BLaER1 (cell line): ENCODE results near the gene RNF220.
A peak's percentile ranks its signal among the peaks of the same experiment; 100 is the strongest.

Experiments
- H3K27ac ChIP-seq: shearing (Covaris generic); formaldehyde crosslinking; 2 replicates; pipeline ENCODE4 v1.8.1; 2022
- H3K27me3 ChIP-seq: shearing (Covaris generic); formaldehyde crosslinking; 2 replicates; pipeline ENCODE4 v1.8.1; 2022
- H3K36me3 ChIP-seq: shearing (Covaris generic); formaldehyde crosslinking; 2 replicates; pipeline ENCODE4 v1.8.1; 2022
- H3K4me1 ChIP-seq: shearing (Covaris generic); formaldehyde crosslinking; 2 replicates; pipeline ENCODE4 v1.8.1; 2022
- H3K4me2 ChIP-seq: shearing (Covaris generic); formaldehyde crosslinking; 2 replicates; pipeline ENCODE4 v1.8.1; 2022
- H3K4me3 ChIP-seq: shearing (Covaris generic); formaldehyde crosslinking; 2 replicates; pipeline ENCODE4 v1.8.1; 2022
- H3K9ac ChIP-seq: shearing (Covaris generic); formaldehyde crosslinking; 2 replicates; pipeline ENCODE4 v1.8.1; 2022
- H3K9me3 ChIP-seq: shearing (Covaris generic); formaldehyde crosslinking; 2 replicates; pipeline ENCODE4 v1.8.1; 2022
- H4K20me1 ChIP-seq: shearing (Covaris generic); formaldehyde crosslinking; 2 replicates; pipeline ENCODE4 v1.8.1; 2022
- Cebpa-rat ChIP-seq: shearing (Covaris generic); IDR thresholded peaks from 2 replicates; pipeline ENCODE4 v1.8.1; 2022

Gene RNF220

GRCh38 chr1:44581205-44581604 lies 176.2 kb downstream of the RNF220 start:
- H3K4me3 ChIP-seq, result no peak overlapping the region

GRCh38 chr1:44584167-44584566 lies 179.1 kb downstream of the RNF220 start:
- Histone ChIP-seq H3K36me3 (no peaks in the 10 kb centered on the region), H4K20me1 (no peaks in the 10 kb centered on the region), H3K9me3 (no peaks in the 10 kb centered on the region), H3K9ac (no peak overlapping the region), H3K27me3 (no peaks in the 10 kb centered on the region), H3K4me3 (no peak overlapping the region), H3K4me2 (no peak overlapping the region), H3K27ac (no peak overlapping the region), H3K4me1 (no peaks in the 10 kb centered on the region)
- TF ChIP-seq Cebpa-rat, result no peak

More at GRCh38 chr1:44581205-44581604, 176.2 kb downstream of the RNF220 start:
- H3K4me1 ChIP-seq, result no peaks in the 10 kb centered on the region
- H4K20me1 ChIP-seq, result no peaks in the 10 kb centered on the region
- no peaks in the 10 kb centered on the region for H3K9me3 ChIP-seq
- H3K9ac ChIP-seq, result no peak overlapping the region
- no peak overlapping the region for H3K27ac ChIP-seq
- H3K4me2 ChIP-seq, result no peak overlapping the region
- no peaks in the 10 kb centered on the region for H3K27me3 ChIP-seq
- TF ChIP-seq Cebpa-rat, result no peak
- H3K36me3 ChIP-seq, result no peaks in the 10 kb centered on the region

GRCh38 chr1:44585315-44585920 lies 180.4 kb downstream of the RNF220 start:
- H4K20me1 ChIP-seq, result no peaks in the 10 kb centered on the region
- H3K36me3 ChIP-seq, result no peaks in the 10 kb centered on the region
- no peak overlapping the region for H3K4me3 ChIP-seq
- no peaks in the 10 kb centered on the region for H3K9me3 ChIP-seq
- no peak overlapping the region for H3K27ac ChIP-seq
- H3K4me1 ChIP-seq, result no peaks in the 10 kb centered on the region
- TF ChIP-seq Cebpa-rat, result no peak
- H3K27me3 ChIP-seq, result no peaks in the 10 kb centered on the region
- H3K4me2 ChIP-seq, result no peak overlapping the region
- H3K9ac ChIP-seq, result no peak overlapping the region

GRCh38 chr1:44587796-44588460 lies 182.9 kb downstream of the RNF220 start:
- Histone ChIP-seq H3K4me3 (no peak overlapping the region), H4K20me1 (no peaks in the 10 kb centered on the region), H3K27ac (no peak overlapping the region), H3K9me3 (no peaks in the 10 kb centered on the region), H3K36me3 (no peaks in the 10 kb centered on the region), H3K27me3 (no peaks in the 10 kb centered on the region), H3K4me2 (no peak overlapping the region), H3K4me1 (no peaks in the 10 kb centered on the region), H3K9ac (no peak overlapping the region)
- TF ChIP-seq Cebpa-rat, result no peak

- Histone ChIP-seq H3K27me3 (no peaks in the 10 kb centered on the region), H3K9ac (no peak overlapping the region), H3K4me3 (no peak overlapping the region), H3K27ac (no peak overlapping the region), H3K9me3 (no peaks in the 10 kb centered on the region), H3K4me1 (no peaks in the 10 kb centered on the region), H4K20me1 (no peaks in the 10 kb centered on the region), H3K36me3 (no peaks in the 10 kb centered on the region), H3K4me2 (no peak overlapping the region)
- TF ChIP-seq Cebpa-rat, result no peak
These were observed 183.6 kb downstream of the RNF220 start for GRCh38 chr1:44588551-44589210.

GRCh38 chr1:44590475-44590874 lies 185.4 kb downstream of the RNF220 start:
- Histone ChIP-seq H3K9ac (no peak overlapping the region), H3K9me3 (no peaks in the 10 kb centered on the region), H3K27me3 (no peaks in the 10 kb centered on the region), H3K27ac (no peak overlapping the region), H3K36me3 (no peaks in the 10 kb centered on the region), H3K4me1 (no peaks in the 10 kb centered on the region), H3K4me2 (no peak overlapping the region), H4K20me1 (no peaks in the 10 kb centered on the region), H3K4me3 (no peak overlapping the region)
- TF ChIP-seq Cebpa-rat, result no peak

GRCh38 chr1:44591381-44591780 lies 186.3 kb downstream of the RNF220 start:
- Histone ChIP-seq H3K36me3 (no peaks in the 10 kb centered on the region), H3K4me1 (no peaks in the 10 kb centered on the region), H3K9me3 (no peaks in the 10 kb centered on the region), H4K20me1 (no peaks in the 10 kb centered on the region), H3K4me2 (peak overlapping the region; percentile 28; the same call in 1 of the 2 replicates), H3K27me3 (no peaks in the 10 kb centered on the region), H3K9ac (no peak overlapping the region), H3K4me3 (no peak overlapping the region), H3K27ac (no peak overlapping the region)
- TF ChIP-seq Cebpa-rat, result no peak

GRCh38 chr1:44592208-44593145 lies 187.4 kb downstream of the RNF220 start:
- Histone ChIP-seq H3K36me3 (no peaks in the 10 kb centered on the region), H3K4me1 (no peaks in the 10 kb centered on the region), H3K27ac (no peak overlapping the region), H3K27me3 (no peaks in the 10 kb centered on the region), H4K20me1 (no peaks in the 10 kb centered on the region), H3K9ac (no peak overlapping the region), H3K4me3 (no peak overlapping the region), H3K4me2 (no peak overlapping the region), H3K9me3 (no peaks in the 10 kb centered on the region)
- TF ChIP-seq Cebpa-rat, result no peak

- Histone ChIP-seq H3K9me3 (no peaks in the 10 kb centered on the region), H3K4me2 (no peak overlapping the region), H3K36me3 (no peaks in the 10 kb centered on the region), H3K4me3 (no peak overlapping the region), H3K27me3 (no peaks in the 10 kb centered on the region), H4K20me1 (no peaks in the 10 kb centered on the region), H3K9ac (no peak overlapping the region), H3K27ac (no peak overlapping the region), H3K4me1 (no peaks in the 10 kb centered on the region)
- no peak for TF ChIP-seq Cebpa-rat
These were observed 189.3 kb downstream of the RNF220 start for GRCh38 chr1:44594353-44594752.
